ENCODE data around the gene UBE2D2.
"Not testable (repeated sequence)": the region's sequence is repeated elsewhere in the genome, so short reads cannot be mapped to it uniquely, and the experiment has no call there.

Gene UBE2D2

GRCh38 chr5:139584137-139584536, 23.0 kb downstream of the UBE2D2 start:
- no peaks in the 10 kb centered on the region for H3K9me3 Mint-ChIP-seq
- H3K4me1 Mint-ChIP-seq (ENCODE audit: low read depth) = peaks cover 19% of the 10 kb centered on the region
- H3K27ac Mint-ChIP-seq = no peak overlapping the region
- H3K36me3 Mint-ChIP-seq (ENCODE audit: low read depth) = peaks cover 20% of the 10 kb centered on the region
- no peak overlapping the region for H3K4me3 Mint-ChIP-seq
- H3K27me3 Mint-ChIP-seq = no peaks in the 10 kb centered on the region
- intact Hi-C loops (cut with micrococcal nuclease) = no loop called here

- peaks cover 46% of the 10 kb centered on the region for H3K4me1 Mint-ChIP-seq (ENCODE audit: low read depth)
- H3K9me3 Mint-ChIP-seq; intact Hi-C loops (cut with micrococcal nuclease); H3K4me3 Mint-ChIP-seq; H3K27me3 Mint-ChIP-seq: not testable (repeated sequence)
- peak overlapping the region; percentile 41 for H3K27ac Mint-ChIP-seq
- H3K36me3 Mint-ChIP-seq (ENCODE audit: low read depth) = peaks cover 33% of the 10 kb centered on the region
Measured at GRCh38 chr5:139588116-139588515, 27.0 kb downstream of the UBE2D2 start.

GRCh38 chr5:139588962-139589361, 27.8 kb downstream of the UBE2D2 start:
- Mint-ChIP-seq H3K36me3 (ENCODE audit: low read depth) (peaks cover 33% of the 10 kb centered on the region), H3K4me3 (no peak overlapping the region), H3K27me3 (no peaks in the 10 kb centered on the region), H3K9me3 (no peaks in the 10 kb centered on the region), H3K27ac (no peak overlapping the region), H3K4me1 (ENCODE audit: low read depth) (peaks cover 46% of the 10 kb centered on the region)
- intact Hi-C loops (cut with micrococcal nuclease) = no loop called here

DNA sequence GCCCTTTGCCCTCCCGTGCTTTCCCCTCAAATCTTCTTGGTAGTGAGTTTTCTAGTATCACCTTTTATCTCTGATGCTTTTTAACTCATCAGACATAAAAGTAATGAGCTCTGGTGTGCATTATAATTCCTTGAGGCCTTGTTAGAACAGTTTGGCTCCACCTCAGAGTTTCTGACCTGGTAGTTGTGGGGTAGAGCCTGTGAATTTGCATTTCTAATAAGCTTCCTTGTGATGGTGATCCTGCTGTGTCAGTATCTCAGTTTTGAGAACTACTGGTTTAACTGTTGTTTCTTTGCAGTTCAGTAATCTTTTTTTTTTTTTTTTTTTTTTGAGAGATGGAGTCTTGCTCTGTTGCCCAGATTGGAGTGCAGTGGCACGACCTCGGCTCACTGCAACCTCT, 31.1 kb downstream of the UBE2D2 start:
- intact Hi-C loops (cut with micrococcal nuclease) = no loop called here
- H3K4me3 Mint-ChIP-seq = no peak overlapping the region
- H3K9me3 Mint-ChIP-seq = no peaks in the 10 kb centered on the region
- peaks cover 34% of the 10 kb centered on the region for H3K4me1 Mint-ChIP-seq (ENCODE audit: low read depth)
- H3K36me3 Mint-ChIP-seq (ENCODE audit: low read depth) = peaks cover 15% of the 10 kb centered on the region
- H3K27me3 Mint-ChIP-seq = no peaks in the 10 kb centered on the region
- no peak overlapping the region for H3K27ac Mint-ChIP-seq

- peaks cover 14% of the 10 kb centered on the region for H3K36me3 Mint-ChIP-seq (ENCODE audit: low read depth)
- intact Hi-C loops (cut with micrococcal nuclease); H3K27ac Mint-ChIP-seq; H3K9me3 Mint-ChIP-seq; H3K4me3 Mint-ChIP-seq; H3K27me3 Mint-ChIP-seq: not testable (repeated sequence)
- peaks cover 33% of the 10 kb centered on the region for H3K4me1 Mint-ChIP-seq (ENCODE audit: low read depth)
Measured at GRCh38 chr5:139593076-139593475, 31.9 kb downstream of the UBE2D2 start.

- H3K27ac Mint-ChIP-seq = no peak overlapping the region
- intact Hi-C loops (cut with micrococcal nuclease) = no loop called here
- peaks cover 30% of the 10 kb centered on the region for H3K4me1 Mint-ChIP-seq (ENCODE audit: low read depth)
- no peaks in the 10 kb centered on the region for H3K9me3 Mint-ChIP-seq
- H3K27me3 Mint-ChIP-seq = no peaks in the 10 kb centered on the region
- peaks cover 14% of the 10 kb centered on the region for H3K36me3 Mint-ChIP-seq (ENCODE audit: low read depth)
- H3K4me3 Mint-ChIP-seq = no peak overlapping the region
Measured at GRCh38 chr5:139593716-139594319, 32.7 kb downstream of the UBE2D2 start.

GRCh38 chr5:139597134-139597533, 36.0 kb downstream of the UBE2D2 start:
- Mint-ChIP-seq H3K27me3 (no peaks in the 10 kb centered on the region), H3K27ac (no peak overlapping the region), H3K36me3 (ENCODE audit: low read depth) (peaks cover 27% of the 10 kb centered on the region), H3K4me1 (ENCODE audit: low read depth) (peaks cover 8% of the 10 kb centered on the region), H3K9me3 (no peaks in the 10 kb centered on the region), H3K4me3 (no peak overlapping the region)
- intact Hi-C loops (cut with micrococcal nuclease) = no loop called here

DNA sequence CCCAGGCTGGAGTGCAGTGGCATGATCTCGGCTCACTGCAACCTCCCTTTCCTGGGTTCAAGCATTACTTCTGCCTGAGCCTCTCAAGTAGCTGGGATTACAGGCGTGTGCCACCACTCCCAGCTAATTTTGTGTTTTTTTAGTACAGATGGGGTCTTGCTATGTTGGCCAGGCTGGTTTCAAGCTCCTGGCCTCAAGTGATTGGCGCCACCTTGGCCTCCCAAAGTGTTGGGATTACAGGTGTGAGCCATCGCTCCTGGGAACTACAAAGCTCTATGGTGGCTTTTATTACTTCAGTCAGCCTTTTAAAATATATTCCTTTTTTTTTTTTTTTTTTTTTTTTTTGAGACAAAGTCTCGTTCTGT, 37.4 kb downstream of the UBE2D2 start:
- intact Hi-C loops (cut with micrococcal nuclease); H3K27ac Mint-ChIP-seq; H3K4me1 Mint-ChIP-seq (ENCODE audit: low read depth); H3K27me3 Mint-ChIP-seq; H3K9me3 Mint-ChIP-seq; H3K4me3 Mint-ChIP-seq: not testable (repeated sequence)
- peaks cover 38% of the 10 kb centered on the region for H3K36me3 Mint-ChIP-seq (ENCODE audit: low read depth)

DNA sequence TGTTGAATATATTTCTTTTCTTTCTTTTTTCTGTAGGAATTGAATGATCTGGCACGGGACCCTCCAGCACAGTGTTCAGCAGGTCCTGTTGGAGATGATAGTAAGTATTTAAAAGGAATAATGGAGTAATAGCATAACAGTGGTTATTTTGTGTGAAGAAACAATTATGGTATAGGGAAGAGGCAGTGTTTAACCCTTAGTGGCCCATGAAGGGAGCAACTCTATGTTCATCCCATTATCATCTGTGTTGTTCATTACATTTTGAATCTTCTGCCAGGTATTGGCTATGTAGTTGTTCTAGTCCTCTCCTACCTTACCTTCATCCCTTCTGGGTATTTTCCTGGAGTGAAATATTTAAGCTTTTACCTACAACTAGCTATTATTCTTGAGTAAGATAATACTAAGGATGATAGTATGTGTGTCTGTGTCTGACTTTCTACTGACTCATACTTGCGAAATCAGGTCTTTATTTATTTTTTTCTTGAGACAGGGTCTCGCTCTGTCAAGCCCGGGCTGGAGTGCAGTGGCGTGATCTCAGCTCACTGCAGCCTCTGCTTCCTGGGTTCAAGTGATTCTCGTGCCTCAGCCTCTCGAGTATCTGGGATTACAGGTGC, 39.3 kb downstream of the UBE2D2 start:
- intact Hi-C loops (cut with micrococcal nuclease) = no loop called here
- Mint-ChIP-seq H3K27me3 (no peaks in the 10 kb centered on the region), H3K36me3 (ENCODE audit: low read depth) (peaks cover 57% of the 10 kb centered on the region), H3K27ac (no peak overlapping the region), H3K4me1 (ENCODE audit: low read depth) (no peaks in the 10 kb centered on the region), H3K9me3 (no peaks in the 10 kb centered on the region), H3K4me3 (no peak overlapping the region)

DNA sequence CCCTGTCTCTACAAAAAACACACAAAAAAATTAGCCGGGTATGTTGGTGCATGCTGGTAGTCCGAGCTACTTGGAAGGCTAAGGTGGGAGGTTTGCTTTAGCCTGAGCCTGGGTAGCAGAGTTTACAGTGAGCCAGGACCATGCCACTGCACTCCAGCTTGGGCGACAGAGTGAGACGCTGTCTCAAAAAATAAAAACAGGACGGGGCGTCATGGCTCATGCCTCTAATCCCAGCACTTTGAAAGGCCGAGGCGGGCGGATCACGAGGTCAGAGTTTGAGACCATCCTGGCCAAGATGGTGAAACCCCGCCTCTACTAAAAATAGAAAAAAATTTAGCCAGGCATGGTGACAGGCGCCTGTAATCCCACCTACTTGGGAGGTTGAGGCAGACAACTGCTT, 40.3 kb downstream of the UBE2D2 start:
- Mint-ChIP-seq H3K4me3 (no peak overlapping the region), H3K27me3 (no peaks in the 10 kb centered on the region), H3K9me3 (no peaks in the 10 kb centered on the region), H3K36me3 (ENCODE audit: low read depth) (peaks cover 67% of the 10 kb centered on the region), H3K4me1 (ENCODE audit: low read depth) (no peaks in the 10 kb centered on the region), H3K27ac (no peak overlapping the region)
- intact Hi-C loops (cut with micrococcal nuclease) = no loop called here

- H3K4me3 Mint-ChIP-seq; H3K9me3 Mint-ChIP-seq; H3K27ac Mint-ChIP-seq; H3K27me3 Mint-ChIP-seq; intact Hi-C loops (cut with micrococcal nuclease); H3K4me1 Mint-ChIP-seq (ENCODE audit: low read depth): not testable (repeated sequence)
- H3K36me3 Mint-ChIP-seq (ENCODE audit: low read depth) = peaks cover 68% of the 10 kb centered on the region
Measured at GRCh38 chr5:139601948-139602347, 40.8 kb downstream of the UBE2D2 start.

DNA sequence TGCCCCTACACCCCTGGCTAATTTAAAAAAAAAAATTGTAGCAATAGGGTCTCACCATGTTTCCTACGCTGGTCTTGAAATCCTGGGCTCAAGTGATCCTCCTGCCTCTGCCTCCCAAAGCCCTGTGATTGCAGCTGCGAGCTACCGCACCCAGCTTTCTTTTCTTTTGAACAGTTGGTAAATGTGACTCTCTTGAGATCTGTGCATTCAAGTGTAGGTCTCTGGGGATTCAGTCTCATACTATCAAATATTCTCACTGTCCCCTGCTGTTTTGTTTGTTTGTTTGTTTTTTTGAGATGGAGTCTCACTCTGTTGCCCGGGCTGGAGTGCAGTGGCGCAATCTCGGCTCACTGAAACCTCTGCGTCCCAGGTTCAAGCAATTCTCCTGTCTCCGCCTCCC, 44.7 kb downstream of the UBE2D2 start:
- Mint-ChIP-seq H3K4me1 (ENCODE audit: low read depth) (no peaks in the 10 kb centered on the region), H3K27me3 (no peaks in the 10 kb centered on the region), H3K4me3 (no peak overlapping the region), H3K36me3 (ENCODE audit: low read depth) (peaks cover 80% of the 10 kb centered on the region), H3K27ac (no peak overlapping the region), H3K9me3 (no peaks in the 10 kb centered on the region)
- intact Hi-C loops (cut with micrococcal nuclease) = no loop called here

DNA sequence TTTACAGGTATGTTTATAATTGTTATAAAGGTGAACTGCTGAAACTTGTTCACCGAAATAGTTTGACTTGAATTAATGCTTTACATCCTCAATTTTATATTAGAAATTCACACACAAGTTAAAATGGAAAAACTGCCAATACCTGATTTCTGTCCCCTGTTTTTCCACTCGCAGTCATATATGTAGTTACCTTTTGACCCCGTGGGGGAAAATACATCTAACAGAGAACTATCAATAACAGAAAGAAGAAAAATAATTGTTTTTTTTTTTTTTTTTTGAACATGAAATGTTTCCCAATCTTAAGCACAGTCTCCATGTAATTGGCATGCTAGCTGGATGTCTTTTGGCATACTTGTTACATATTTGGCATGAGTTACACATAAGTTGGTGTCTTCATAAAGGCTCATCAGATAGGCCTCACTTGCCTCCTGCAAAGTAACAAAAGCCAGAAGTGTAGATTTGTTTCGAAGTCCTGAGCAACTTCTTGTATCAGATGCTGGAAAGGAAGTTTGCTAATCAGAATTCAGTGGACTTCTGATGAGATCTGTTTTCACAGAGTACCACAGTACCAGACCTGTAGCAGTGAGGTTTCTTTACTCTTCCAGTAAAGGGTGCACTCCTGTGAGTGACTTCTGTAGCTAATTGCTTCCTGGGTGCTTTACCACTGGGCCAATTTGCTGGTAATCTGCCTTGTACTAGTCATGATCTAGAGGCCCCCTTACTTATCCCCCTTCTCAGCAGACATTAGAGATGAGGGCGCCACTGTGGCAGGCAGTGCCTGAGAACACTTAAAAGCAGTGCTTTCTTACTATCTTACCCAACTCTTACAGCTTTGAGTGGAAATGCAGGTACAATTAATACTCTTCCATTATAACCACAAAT, 50.8 kb downstream of the UBE2D2 start:
- Mint-ChIP-seq H3K36me3 (ENCODE audit: low read depth) (peaks cover 55% of the 10 kb centered on the region), H3K27ac (no peak overlapping the region), H3K27me3 (no peaks in the 10 kb centered on the region), H3K4me3 (no peak overlapping the region), H3K4me1 (ENCODE audit: low read depth) (no peaks in the 10 kb centered on the region), H3K9me3 (no peaks in the 10 kb centered on the region)
- intact Hi-C loops (cut with micrococcal nuclease) = no loop called here

GRCh38 chr5:139619861-139620260, 58.7 kb downstream of the UBE2D2 start:
- Mint-ChIP-seq H3K4me1 (ENCODE audit: low read depth) (no peaks in the 10 kb centered on the region), H3K4me3 (no peak overlapping the region), H3K27ac (no peak overlapping the region), H3K9me3 (no peaks in the 10 kb centered on the region), H3K36me3 (ENCODE audit: low read depth) (peaks cover 90% of the 10 kb centered on the region), H3K27me3 (no peaks in the 10 kb centered on the region)
- intact Hi-C loops (cut with micrococcal nuclease) = no loop called here
